SK-N-MC (cell line): ENCODE data around the gene GPR152.
A peak's percentile ranks its signal among the peaks of the same experiment; 100 is the strongest.

ENCODE experiments used
- DNase-seq: peaks from one replicate; pipeline ENCODE4 v3.0.0-alpha.2; 2011; ENCODE audit warnings: low read depth, low spot score
- H3K27ac ChIP-seq: fragments of 200-600 bp; sonication (generic); 2 replicates; pipeline ENCODE4 v1.5.1; 2016; ENCODE audit warnings: mixed run types
- H3K36me3 ChIP-seq: fragments of 200-600 bp; sonication (generic); 2 replicates; pipeline ENCODE4 v1.6.1; 2017; ENCODE audit warnings: antibody characterized with exemption, low read length, mixed read lengths; ENCODE audit not compliant: insufficient read depth
- H3K4me3 ChIP-seq: fragments of 200-600 bp; sonication (generic); 2 replicates; pipeline ENCODE4 v1.5.1; 2016
- H3K9ac ChIP-seq: fragments of 200-600 bp; sonication (generic); 2 replicates; pipeline ENCODE4 v1.8.0; 2017; ENCODE audit warnings: mixed run types, mixed read lengths; ENCODE audit not compliant: insufficient read length
- H3K9me3 ChIP-seq: fragments of 200-600 bp; sonication (generic); 2 replicates; pipeline ENCODE4 v1.6.1; 2017; ENCODE audit warnings: low read depth, mild to moderate bottlenecking, antibody characterized with exemption, low read length, moderate library complexity, mixed read lengths
- EZH2 ChIP-seq: fragments of 200-600 bp; sonication (generic); IDR thresholded peaks from one replicate; pipeline ENCODE4 v1.6.1; 2017; ENCODE audit warnings: antibody characterized with exemption
- FOXP2 ChIP-seq: optimal IDR thresholded peaks from 2 replicates; pipeline ENCODE3; 2011; ENCODE audit warnings: mild to moderate bottlenecking, moderate library complexity; ENCODE audit not compliant: insufficient read depth; ENCODE audit errors: extremely low read length, control extremely low read depth
- POLR2AphosphoS5 ChIP-seq: IDR thresholded peaks from 2 replicates; pipeline ENCODE4 v1.6.1; 2012; ENCODE audit warnings: mild to moderate bottlenecking, low read depth, low read length, borderline replicate concordance

GPR152 gene

DNA sequence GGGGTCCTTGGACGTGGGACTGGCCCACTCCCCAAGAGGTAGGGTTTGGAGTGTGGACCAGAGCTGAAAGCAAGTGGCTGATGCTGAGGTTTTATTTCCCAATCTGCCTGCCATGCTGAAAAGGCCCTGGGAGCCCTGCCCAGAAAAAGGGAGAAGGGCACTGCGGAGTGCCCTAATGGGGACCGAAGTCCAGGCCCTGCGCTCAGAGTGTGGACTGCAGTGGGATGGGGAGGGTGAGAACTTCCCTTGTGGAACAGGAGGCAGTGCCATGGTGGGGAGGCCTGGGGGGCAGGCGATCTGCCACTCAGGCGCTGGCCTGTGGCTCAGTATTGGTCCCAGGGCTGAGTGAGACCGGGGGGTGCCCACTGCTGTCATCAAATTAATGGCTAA is 4.3 kb downstream of the GPR152 start:
- Histone ChIP-seq H3K9me3 (no peaks in the 10 kb centered on the region), H3K9ac (no peak overlapping the region), H3K36me3 (no peaks in the 10 kb centered on the region), H3K4me3 (no peak overlapping the region), H3K27ac (no peak overlapping the region)
- TF ChIP-seq FOXP2 (no peak), POLR2AphosphoS5 (no peak), EZH2 (no peak)
- DNase-seq = no peak

- no peaks in the 10 kb centered on the region for H3K9me3 ChIP-seq
- H3K9ac ChIP-seq = no peak overlapping the region
- TF ChIP-seq FOXP2 = no peak
- TF ChIP-seq POLR2AphosphoS5 = no peak
- no peak for TF ChIP-seq EZH2
- no peak overlapping the region for H3K27ac ChIP-seq
- H3K4me3 ChIP-seq = no peak overlapping the region
- peaks cover 3% of the 10 kb centered on the region; the same call in 1 of the 2 replicates for H3K36me3 ChIP-seq
- DNase-seq = no peak
These were observed 7.0 kb downstream of the GPR152 start for GRCh38 chr11:67445515-67445914.

GRCh38 chr11:67442504-67443404 is 9.8 kb downstream of the GPR152 start:
- peak overlapping the region; percentile 93 for H3K27ac ChIP-seq
- TF ChIP-seq FOXP2 (no peak), EZH2 (no peak), POLR2AphosphoS5 (no peak)
- no peak for DNase-seq
- H3K4me3 ChIP-seq = peak overlapping the region; percentile 90
- H3K9me3 ChIP-seq = no peaks in the 10 kb centered on the region
- peak overlapping the region; percentile 89 for H3K9ac ChIP-seq
- peaks cover 3% of the 10 kb centered on the region; the same call in 1 of the 2 replicates for H3K36me3 ChIP-seq

DNA sequence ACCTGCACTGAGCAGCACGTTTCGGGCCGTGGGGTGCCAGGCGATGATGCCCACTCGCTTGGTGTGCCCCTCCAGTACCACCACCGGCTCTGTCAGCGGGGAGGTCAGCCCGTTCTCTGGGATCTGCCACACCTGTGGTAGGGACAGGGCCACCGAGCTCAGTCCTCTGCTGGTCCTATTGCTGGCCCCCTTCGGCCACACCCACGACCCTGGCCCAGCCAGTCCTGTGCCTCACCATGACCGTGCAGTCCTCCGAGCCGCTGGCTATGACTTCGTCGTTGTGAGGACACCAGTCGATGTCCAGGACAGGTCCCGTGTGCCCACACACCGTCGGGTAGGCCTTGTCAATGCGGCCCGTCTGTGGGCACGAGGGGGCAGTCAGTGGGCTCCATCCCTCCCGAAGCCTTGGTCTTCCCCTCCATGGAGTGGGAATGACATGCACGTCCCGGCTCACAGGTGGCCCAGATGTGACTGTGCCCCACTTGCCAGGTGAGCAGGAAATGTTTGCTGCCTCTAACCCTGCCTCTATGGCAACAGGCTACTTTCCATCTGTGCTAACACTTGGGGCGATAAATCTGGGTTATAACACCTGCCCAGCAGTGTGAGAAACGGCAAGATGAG is 10.7 kb downstream of the GPR152 start:
- Histone ChIP-seq H3K9ac (no peak overlapping the region), H3K36me3 (peaks cover 3% of the 10 kb centered on the region; the same call in 1 of the 2 replicates), H3K9me3 (no peaks in the 10 kb centered on the region), H3K27ac (no peak overlapping the region), H3K4me3 (no peak overlapping the region; the same call in 1 of the 2 replicates)
- TF ChIP-seq EZH2 = no peak
- no peak for TF ChIP-seq POLR2AphosphoS5
- TF ChIP-seq FOXP2 = no peak
- DNase-seq = no peak

- no peak overlapping the region for H3K4me3 ChIP-seq
- H3K9ac ChIP-seq = no peak overlapping the region
- DNase-seq = no peak
- TF ChIP-seq FOXP2 (no peak), POLR2AphosphoS5 (no peak), EZH2 (no peak)
- H3K36me3 ChIP-seq = peaks cover 3% of the 10 kb centered on the region; the same call in 1 of the 2 replicates
- H3K27ac ChIP-seq = no peak overlapping the region
- H3K9me3 ChIP-seq = no peaks in the 10 kb centered on the region
These were observed 11.4 kb downstream of the GPR152 start for GRCh38 chr11:67441098-67441563.

DNA sequence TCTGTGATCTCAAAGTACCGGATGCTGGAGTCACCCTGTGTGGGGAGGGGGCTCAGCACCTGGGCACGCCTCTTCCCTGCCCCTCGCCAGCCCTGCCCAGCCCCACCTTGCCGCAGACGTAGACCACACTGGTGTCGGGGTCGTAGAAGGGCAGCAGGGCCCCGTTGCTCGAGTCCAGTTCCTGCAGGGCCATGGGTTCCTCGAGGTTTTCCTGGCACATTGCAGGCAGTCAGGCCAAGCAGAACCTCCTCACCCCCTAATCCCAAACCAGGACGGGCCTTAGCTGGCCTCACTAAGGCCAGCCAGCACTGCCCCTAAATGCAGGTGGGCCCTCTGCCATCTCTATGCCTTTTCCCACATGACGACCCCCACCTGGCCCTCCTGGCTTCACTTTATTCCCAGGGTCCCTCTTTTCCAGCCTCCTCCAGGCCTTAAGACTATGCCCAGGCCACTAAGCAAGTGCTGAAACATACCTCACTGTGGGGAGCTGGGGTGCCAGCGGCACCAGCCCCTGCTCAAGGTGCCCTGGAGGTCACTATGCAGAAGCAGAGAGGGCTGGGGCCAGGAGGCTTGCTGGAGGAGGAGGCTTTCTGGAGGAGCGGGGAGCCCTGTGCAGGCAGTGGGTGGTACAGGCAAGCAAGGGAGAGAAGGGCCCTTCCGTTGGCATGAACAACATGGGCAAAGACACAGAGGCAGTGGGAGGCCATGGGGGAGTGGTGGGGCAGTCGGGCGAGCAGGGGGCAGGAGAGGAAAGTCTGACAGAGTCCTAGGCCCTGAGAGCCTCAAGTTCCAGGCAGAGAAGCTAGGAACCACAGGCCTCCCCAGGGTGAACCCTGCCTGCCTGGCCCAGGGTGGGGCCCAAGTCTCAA is 12.1 kb downstream of the GPR152 start:
- Histone ChIP-seq H3K4me3 (no peak overlapping the region), H3K27ac (0 out of 2 replicates have a peak overlapping the region, but pooled peaks have one; percentile 31), H3K9me3 (no peaks in the 10 kb centered on the region), H3K36me3 (peaks cover 3% of the 10 kb centered on the region; the same call in 1 of the 2 replicates), H3K9ac (no peak overlapping the region)
- DNase-seq = no peak
- TF ChIP-seq POLR2AphosphoS5 (no peak; the same call in 1 of the 2 replicates), EZH2 (no peak), FOXP2 (no peak)

DNA sequence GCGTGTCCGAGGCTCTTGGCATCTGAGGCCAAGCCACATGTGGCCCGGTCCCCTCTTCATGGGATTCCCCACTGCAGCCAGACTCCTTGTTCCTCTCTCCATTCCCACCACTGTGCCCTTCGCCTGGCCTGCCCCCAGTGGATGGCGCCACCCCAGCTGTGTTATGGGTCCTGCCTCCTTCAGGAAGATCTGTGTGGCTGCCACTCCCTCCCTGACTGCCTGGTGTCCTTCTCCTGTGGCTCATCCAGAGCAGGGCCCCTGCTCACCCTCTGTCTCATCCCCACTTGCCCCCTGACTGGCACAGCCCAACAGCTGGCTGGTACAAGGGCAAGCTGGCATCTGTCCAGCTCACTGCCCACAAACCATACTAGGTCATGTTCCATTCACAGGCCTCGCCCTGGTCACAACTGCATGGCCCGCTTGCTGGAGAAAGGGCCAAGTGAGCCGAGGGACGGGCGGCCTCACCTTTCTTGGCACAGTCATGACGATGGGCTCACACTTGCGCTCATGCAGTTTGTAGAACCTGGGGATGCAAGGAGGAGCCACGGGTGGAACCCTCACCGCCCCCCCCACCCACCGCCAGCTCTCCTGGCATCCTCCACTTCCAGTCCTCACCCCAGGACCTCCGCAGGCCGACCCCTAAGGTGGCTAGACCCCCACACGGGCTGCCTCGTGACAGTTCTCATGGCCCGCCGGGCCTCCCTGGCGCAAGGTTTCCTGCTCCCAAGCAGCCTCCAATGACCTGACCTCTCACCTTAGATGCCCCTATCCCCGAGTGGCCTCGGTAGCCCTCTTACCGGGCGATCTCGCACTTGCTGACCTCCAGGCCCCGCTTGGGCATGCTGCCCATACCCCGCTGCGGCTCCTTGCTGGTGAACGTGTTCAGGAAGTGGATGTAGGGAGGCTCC is 13.0 kb downstream of the GPR152 start:
- Histone ChIP-seq H3K36me3 (peaks cover 3% of the 10 kb centered on the region; the same call in 1 of the 2 replicates), H3K9ac (no peak overlapping the region), H3K4me3 (no peak overlapping the region), H3K9me3 (no peaks in the 10 kb centered on the region), H3K27ac (peak overlapping the region; percentile 42; the same call in 1 of the 2 replicates)
- DNase-seq = no peak
- TF ChIP-seq EZH2 (no peak), POLR2AphosphoS5 (no peak), FOXP2 (no peak)
